GM13977 (cell line): ENCODE data around the gene NMT2.

ENCODE experiments used
- DNase-seq: peaks from one replicate; pipeline ENCODE4 v3.0.0; 2012; ENCODE audit warnings: low spot score
- CTCF ChIP-seq: IDR thresholded peaks from 2 replicates; pipeline ENCODE4 v1.5.1; 2012; ENCODE audit warnings: mild to moderate bottlenecking, control low read depth; ENCODE audit not compliant: insufficient read depth; ENCODE audit errors: extremely low read depth, missing control alignments
- in situ Hi-C: fragments of 300-500 bp; cut with MboI; formaldehyde crosslinking; loops from one replicate; pipeline ENCODE4 v1.12.0; 2022; ENCODE audit warnings: low sequenced_read_pairs, low pct_unique_long_range_greater_than_20kb, mixed read lengths, inconsistent platforms; ENCODE audit not compliant: unreplicated experiment

The NMT2 gene

DNA sequence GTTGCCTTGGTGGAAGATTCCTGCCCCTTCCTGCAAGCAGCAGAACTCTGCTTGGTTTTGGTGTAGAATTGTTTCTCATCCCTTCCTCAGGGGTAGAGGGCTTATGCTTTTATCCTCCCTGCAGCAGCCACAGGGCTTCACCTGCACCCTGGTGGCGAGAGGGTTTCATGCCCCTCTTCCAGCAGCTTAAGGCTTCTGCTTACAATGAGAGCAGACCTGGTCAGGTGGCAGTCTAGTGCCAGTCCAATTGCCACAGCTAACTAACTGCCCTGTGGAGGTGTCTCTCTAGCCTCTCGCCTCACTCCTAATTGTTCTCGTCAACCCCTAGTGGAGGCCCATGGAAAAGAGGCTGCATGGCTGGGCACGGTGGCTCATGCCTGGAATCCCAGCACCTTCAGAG is 99.3 kb downstream of the NMT2 start:
- in situ Hi-C loops, result no loop called here
- no peak for TF ChIP-seq CTCF
- DNase-seq, result no peak

DNA sequence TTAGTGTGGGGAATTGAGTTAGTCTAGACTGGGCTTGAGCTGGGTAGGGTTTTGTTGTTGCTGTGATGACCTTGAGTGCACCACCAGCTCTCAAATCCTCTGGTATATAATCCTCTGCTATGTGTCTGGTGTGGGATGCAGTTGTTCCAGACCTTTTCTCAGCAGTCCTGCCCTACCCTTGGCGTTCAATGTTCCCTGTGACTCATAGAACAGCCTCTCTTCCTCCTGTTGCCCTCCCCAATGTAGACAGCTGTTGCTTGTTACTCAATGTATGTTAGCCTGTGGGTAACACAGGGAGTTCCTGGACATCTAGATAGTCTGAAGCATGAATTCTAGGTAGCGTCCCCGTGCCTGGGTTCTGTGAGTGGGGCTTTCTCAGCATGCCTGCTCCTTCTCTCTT is 99.7 kb downstream of the NMT2 start:
- no peak for DNase-seq
- in situ Hi-C loops, result no loop called here
- TF ChIP-seq CTCF, result no peak

DNA sequence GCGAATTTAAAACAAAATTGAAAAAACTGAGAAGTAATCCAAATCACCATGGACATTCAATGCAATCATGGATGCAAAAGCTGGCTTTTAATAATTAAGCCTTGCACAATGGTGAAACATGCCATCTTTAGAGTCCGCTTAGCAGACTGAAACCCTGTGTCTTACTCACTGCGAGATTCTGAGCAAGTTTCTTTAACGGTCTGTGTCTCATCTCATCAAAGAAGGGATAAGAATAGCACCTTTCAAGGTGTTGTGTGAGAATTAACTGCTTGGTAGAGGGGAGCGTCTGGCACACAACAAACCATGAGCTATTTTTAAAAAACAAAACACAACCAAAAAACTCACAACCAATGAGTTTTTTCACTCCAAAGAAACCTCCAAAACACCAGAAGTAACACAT is 101.3 kb downstream of the NMT2 start:
- TF ChIP-seq CTCF, result no peak
- no peak for DNase-seq
- in situ Hi-C loops, result no loop called here

GRCh38 chr10:15060638-15061037 is 107.9 kb downstream of the NMT2 start:
- no peak for DNase-seq
- in situ Hi-C loops, result no loop called here
- TF ChIP-seq CTCF, result no peak

DNA sequence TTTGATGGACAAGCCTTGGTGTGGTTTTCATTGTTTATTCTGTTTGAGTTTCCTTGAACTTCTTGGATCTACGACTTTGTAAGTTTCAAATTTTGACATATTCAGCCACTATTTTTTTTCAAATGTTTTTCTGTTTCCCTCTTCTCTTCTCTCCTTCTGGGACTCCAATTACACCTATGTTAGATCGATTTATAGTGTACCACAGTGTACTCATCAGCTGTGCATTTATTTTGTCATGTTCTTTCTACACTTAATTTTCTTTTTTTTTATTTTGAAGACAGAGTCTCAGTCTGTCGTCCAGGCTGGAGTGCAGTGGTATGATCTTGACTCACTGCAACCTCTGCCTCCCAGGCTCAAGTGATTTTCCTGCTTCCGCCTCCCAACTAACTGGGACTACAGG is 108.6 kb downstream of the NMT2 start:
- TF ChIP-seq CTCF, result no peak

GRCh38 chr10:15058689-15059088 is 109.8 kb downstream of the NMT2 start:
- in situ Hi-C loops, result no loop called here
- no peak for DNase-seq

More for the DNA sequence above, 108.6 kb downstream of the NMT2 start:
- in situ Hi-C loops, result no loop called here
- DNase-seq, result no peak

More at GRCh38 chr10:15058689-15059088, 109.8 kb downstream of the NMT2 start:
- TF ChIP-seq CTCF, result no peak
